ENCODE data around the gene NDFIP1.

DNA sequence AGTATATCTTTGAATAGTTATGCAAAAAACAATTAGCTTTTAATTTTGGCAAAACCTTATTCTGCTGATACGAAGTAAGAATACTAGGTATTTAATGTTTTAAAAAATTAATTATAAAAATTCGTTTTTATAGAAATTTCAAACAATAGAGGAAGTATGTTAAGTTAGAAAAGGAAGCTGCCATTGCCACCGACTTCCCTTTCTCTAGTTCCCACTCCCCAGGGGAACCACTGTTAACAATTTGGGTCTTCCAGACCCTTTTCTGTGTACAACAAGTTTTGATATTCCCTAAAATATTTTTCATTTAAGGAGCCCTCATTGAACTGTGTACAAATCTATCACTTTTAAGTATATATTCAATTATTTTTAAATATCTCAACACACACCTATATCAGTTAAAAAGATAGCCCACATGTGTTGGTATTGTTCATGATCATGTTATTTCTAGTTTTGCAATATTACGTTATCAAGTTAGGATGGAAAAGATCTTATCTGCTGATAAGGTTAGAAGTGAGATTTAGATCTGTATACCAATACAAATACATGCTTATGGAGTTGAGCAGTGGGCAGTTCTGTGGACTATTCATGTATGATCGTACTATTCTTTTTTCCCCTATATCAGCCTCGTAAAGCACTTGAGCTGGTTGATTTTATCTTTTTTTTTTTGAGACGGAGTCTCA is 25.9 kb downstream of the NDFIP1 start:
- TF ChIP-seq, protein P1, sequence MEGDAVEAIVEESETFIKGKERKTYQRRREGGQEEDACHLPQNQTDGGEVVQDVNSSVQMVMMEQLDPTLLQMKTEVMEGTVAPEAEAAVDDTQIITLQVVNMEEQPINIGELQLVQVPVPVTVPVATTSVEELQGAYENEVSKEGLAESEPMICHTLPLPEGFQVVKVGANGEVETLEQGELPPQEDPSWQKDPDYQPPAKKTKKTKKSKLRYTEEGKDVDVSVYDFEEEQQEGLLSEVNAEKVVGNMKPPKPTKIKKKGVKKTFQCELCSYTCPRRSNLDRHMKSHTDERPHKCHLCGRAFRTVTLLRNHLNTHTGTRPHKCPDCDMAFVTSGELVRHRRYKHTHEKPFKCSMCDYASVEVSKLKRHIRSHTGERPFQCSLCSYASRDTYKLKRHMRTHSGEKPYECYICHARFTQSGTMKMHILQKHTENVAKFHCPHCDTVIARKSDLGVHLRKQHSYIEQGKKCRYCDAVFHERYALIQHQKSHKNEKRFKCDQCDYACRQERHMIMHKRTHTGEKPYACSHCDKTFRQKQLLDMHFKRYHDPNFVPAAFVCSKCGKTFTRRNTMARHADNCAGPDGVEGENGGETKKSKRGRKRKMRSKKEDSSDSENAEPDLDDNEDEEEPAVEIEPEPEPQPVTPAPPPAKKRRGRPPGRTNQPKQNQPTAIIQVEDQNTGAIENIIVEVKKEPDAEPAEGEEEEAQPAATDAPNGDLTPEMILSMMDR (IDR thresholded peaks at IDR 0.05), result no peak
- no peak for TF ChIP-seq POLR2AphosphoS5 (IDR thresholded peaks at IDR 0.05; ENCODE audit: insufficient read depth in 1 of 2, low read depth in 1 of 2)
